A673 (cell line): ENCODE results near the gene IARS2. TPM values are rescaled to one million over a fixed set of nuclear protein-coding genes. Genes with fewer than 3 reads are reported as not detected.

Experiments used
- BruUV-seq: library from RNA; stranded (reverse); fragments of 400-500 nt; replicated peaks from 2 replicates; lab custom pipeline; 2021; lab: Mats Ljungman, UMichigan
- CTCF ChIA-PET: fragments of 300-600 bp; sonication (Branson Sonifier 250); formaldehyde crosslinking; loops from one replicate; lab custom pipeline; 2022; ENCODE audit warnings: antibody characterized with exemption; lab: Charles Lee
- POLR2A ChIA-PET: fragments of 300-600 bp; sonication (Branson Sonifier 250); formaldehyde crosslinking; loops from one replicate; lab custom pipeline; 2022; ENCODE audit warnings: antibody characterized with exemption; ENCODE audit not compliant: low non-redundant PET; lab: Charles Lee
- DNase-seq: peaks from one replicate; pipeline ENCODE4 v3.0.0-alpha.2; 2015; ENCODE audit warnings: low spot score
- H3K27ac ChIP-seq: fragments of 200-600 bp; sonication (generic); 2 replicates; pipeline ENCODE4 v1.5.1; 2016; ENCODE audit warnings: mixed run types, low read depth, mild to moderate bottlenecking, mixed read lengths, antibody characterized with exemption, low read length; ENCODE audit not compliant: poor library complexity, severe bottlenecking
- H3K27me3 ChIP-seq: fragments of 200-600 bp; sonication (generic); replicated peaks from 2 replicates; pipeline ENCODE4 v1.6.1; 2017; ENCODE audit warnings: mixed run types, low read depth, mild to moderate bottlenecking, mixed read lengths, antibody characterized with exemption, low read length; ENCODE audit not compliant: insufficient read depth, poor library complexity
- H3K36me3 ChIP-seq: fragments of 200-600 bp; sonication (generic); 2 replicates; pipeline ENCODE4 v1.6.1; 2016; ENCODE audit warnings: mixed run types, mild to moderate bottlenecking, mixed read lengths, antibody characterized with exemption, low read length; ENCODE audit not compliant: insufficient read depth, poor library complexity, severe bottlenecking
- H3K4me1 ChIP-seq: fragments of 200-600 bp; sonication (generic); 2 replicates; pipeline ENCODE4 v1.6.1; 2017; ENCODE audit warnings: mixed run types, mild to moderate bottlenecking, mixed read lengths, antibody characterized with exemption, low read length; ENCODE audit not compliant: insufficient read depth, poor library complexity, severe bottlenecking
- H3K4me3 ChIP-seq: fragments of 200-600 bp; sonication (generic); 2 replicates; pipeline ENCODE4 v1.5.1; 2016; ENCODE audit warnings: low read depth, mixed run types, mild to moderate bottlenecking, mixed read lengths, low read length; ENCODE audit not compliant: poor library complexity, severe bottlenecking
- H3K9me3 ChIP-seq: fragments of 200-600 bp; sonication (generic); 2 replicates; pipeline ENCODE4 v1.6.1; 2016; ENCODE audit warnings: mixed run types, low read depth, mild to moderate bottlenecking, mixed read lengths, antibody characterized with exemption, low read length; ENCODE audit not compliant: poor library complexity, severe bottlenecking
- CTCF ChIP-seq: fragments of 300-800, 200-600 bp; sonication (generic); conservative IDR thresholded peaks from 2 replicates; pipeline ENCODE4 v1.5.1; 2017; ENCODE audit warnings: low read depth, mild to moderate bottlenecking, antibody characterized with exemption, low read length, moderate library complexity, mixed read lengths
- EZH2 ChIP-seq: fragments of 200-600 bp; sonication (generic); IDR thresholded peaks from 2 replicates; pipeline ENCODE4 v1.6.1; 2017; ENCODE audit warnings: borderline replicate concordance, low read depth, mild to moderate bottlenecking, mixed read lengths, antibody characterized with exemption, low read length; ENCODE audit not compliant: poor library complexity, severe bottlenecking
- intact Hi-C: fragments of 100-400 bp; cut with micrococcal nuclease; formaldehyde crosslinking; loops from one replicate; pipeline ENCODE4 v1.10.0; 2022; ENCODE audit not compliant: unreplicated experiment
- total RNA-seq: library from RNA; stranded (reverse); gene quantifications from 2 replicates; pipeline ENCODE4 v1.2.3, GENCODE V29; 2021

Gene IARS2
- total RNA-seq, 1 experiment from 2014 or later: 80.5 TPM

DNA sequence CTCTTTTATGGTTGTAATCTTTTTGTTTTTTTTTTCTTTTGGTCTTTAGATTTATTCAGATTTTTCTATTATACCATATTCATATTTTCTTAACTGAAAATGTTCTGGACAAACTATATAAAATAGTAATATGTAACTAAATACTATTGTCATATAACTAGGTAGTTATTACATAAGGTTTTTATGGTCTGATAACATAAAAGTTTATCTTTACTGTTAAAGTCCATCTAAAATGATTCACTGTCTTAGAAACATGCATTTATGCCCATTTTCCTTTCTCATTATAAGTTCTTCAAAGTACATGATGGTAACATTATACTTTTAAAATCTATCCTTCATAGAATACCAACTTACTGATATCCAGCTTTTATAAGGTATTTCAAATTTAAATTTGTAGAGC lies 29.1 kb downstream of the IARS2 start:
- BruUV-seq: no TSS peak
- Histone ChIP-seq H3K27ac (no peak overlapping the region), H3K9me3 (no peaks in the 10 kb centered on the region), H3K4me3 (no peak overlapping the region), H3K27me3 (no peaks in the 10 kb centered on the region), H3K4me1 (peaks cover 9% of the 10 kb centered on the region), H3K36me3 (peaks cover 10% of the 10 kb centered on the region)
- intact Hi-C loops: no loop called here
- TF ChIP-seq EZH2 (no peak), CTCF (no peak)
- ChIA-PET CTCF (no interaction called here), POLR2A (no interaction called here)
- no peak for DNase-seq

- peak; percentile 46 for DNase-seq
- no TSS peak for BruUV-seq
- Histone ChIP-seq H3K27ac (no peak overlapping the region), H3K36me3 (peaks cover 10% of the 10 kb centered on the region), H3K27me3 (no peaks in the 10 kb centered on the region), H3K4me1 (peaks cover 9% of the 10 kb centered on the region), H3K9me3 (no peaks in the 10 kb centered on the region), H3K4me3 (no peak overlapping the region)
- intact Hi-C loops: no loop called here
- ChIA-PET CTCF (interaction anchor here (0.6 kb wide), 1 partner anchor 55 kb away, joined by 3 read pairs; no protein-coding TSS in a partner anchor), POLR2A (no interaction called here)
- TF ChIP-seq EZH2 (no peak), CTCF (peak; percentile 50)
Measured at GRCh38 chr1:220123889-220124288, 30.0 kb downstream of the IARS2 start.

DNA sequence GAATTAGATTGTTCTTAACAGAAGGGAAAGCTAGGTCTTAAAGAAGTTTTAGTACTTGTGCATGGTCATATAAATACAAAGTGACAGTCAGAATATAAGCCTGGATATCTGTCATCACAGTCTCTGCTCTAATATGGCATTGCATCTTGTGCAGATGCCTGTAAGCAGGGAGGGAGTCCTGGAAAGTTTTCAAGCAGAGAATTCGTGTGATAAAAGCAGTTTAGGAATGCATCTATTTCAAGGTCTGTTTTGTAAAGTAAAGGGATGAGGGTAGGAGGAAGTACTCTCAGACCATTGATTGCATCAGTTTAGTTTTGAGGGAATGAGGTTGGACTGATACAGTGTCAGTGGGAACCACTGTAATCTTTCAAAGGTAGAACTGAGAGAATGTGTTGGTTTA lies 30.6 kb downstream of the IARS2 start:
- no peak overlapping the region for H3K27ac ChIP-seq
- CTCF ChIA-PET: interaction anchor here (0.6 kb wide), 1 partner anchor 56 kb away, joined by 3 read pairs; no protein-coding TSS in a partner anchor
- POLR2A ChIA-PET: no interaction called here
- no peaks in the 10 kb centered on the region for H3K27me3 ChIP-seq
- no peak for DNase-seq
- H3K9me3 ChIP-seq: no peaks in the 10 kb centered on the region
- TF ChIP-seq CTCF: no peak
- no peak for TF ChIP-seq EZH2
- H3K36me3 ChIP-seq: peaks cover 15% of the 10 kb centered on the region
- no TSS peak for BruUV-seq
- no peak overlapping the region for H3K4me3 ChIP-seq
- peaks cover 9% of the 10 kb centered on the region for H3K4me1 ChIP-seq
- intact Hi-C loops: no loop called here
